Myocyte (in vitro differentiated cells): ENCODE results near the gene TEX52. TPM values are rescaled to one million over a fixed set of nuclear protein-coding genes. Genes with fewer than 3 reads are reported as not detected.
A peak's percentile ranks its signal among the peaks of the same experiment; 100 is the strongest.

Experiments
- DNase-seq: peaks from one replicate; pipeline ENCODE4 v3.0.0-alpha.2; 2012; ENCODE audit warnings: low read depth
- total RNA-seq: library from RNA; depleted of rRNA; stranded (reverse); fragments of >200 nt; gene quantifications from 2 replicates; pipeline ENCODE4 v1.2.3, GENCODE V29; 2014

The TEX52 gene
- total RNA-seq, 1 donor from 2014 or later: not detected

GRCh38 chr12:2833810-2834209 is 23.0 kb downstream of the TEX52 start:
- DNase-seq: no peak

GRCh38 chr12:2833327-2833726 is 23.5 kb downstream of the TEX52 start:
- DNase-seq: no peak

- DNase-seq: no peak
Observed at GRCh38 chr12:2832550-2833127, 24.2 kb downstream of the TEX52 start.

- DNase-seq: no peak
Observed at GRCh38 chr12:2829275-2829674, 27.6 kb downstream of the TEX52 start.

GRCh38 chr12:2826721-2827515 is 29.9 kb downstream of the TEX52 start:
- peak; percentile 91 for DNase-seq

- no peak for DNase-seq
Observed at GRCh38 chr12:2826036-2826435, 30.8 kb downstream of the TEX52 start.

GRCh38 chr12:2825132-2825531 is 31.7 kb downstream of the TEX52 start:
- no peak for DNase-seq

- no peak for DNase-seq
Observed at GRCh38 chr12:2824541-2824940, 32.3 kb downstream of the TEX52 start.

- DNase-seq: no peak
Observed at GRCh38 chr12:2823483-2823882, 33.4 kb downstream of the TEX52 start.

- no peak for DNase-seq
Observed at GRCh38 chr12:2820432-2820831, 36.4 kb downstream of the TEX52 start.

- no peak for DNase-seq
Observed at GRCh38 chr12:2819810-2820209, 37.0 kb downstream of the TEX52 start.

- DNase-seq: peak; percentile 79
Observed at GRCh38 chr12:2813214-2814185, 43.3 kb downstream of the TEX52 start.

GRCh38 chr12:2812290-2813213 is 44.3 kb downstream of the TEX52 start, which contains the start of gene ITFG2:
Gene ITFG2, plus strand, starts transcription at chr12:2812668. Its CDS starts 93 bp downstream, at chr12:2812761.
- DNase-seq: peak; percentile 100

- no peak for DNase-seq
Observed at GRCh38 chr12:2811801-2812200, 45.0 kb downstream of the TEX52 start.

GRCh38 chr12:2806700-2807099 is 50.1 kb downstream of the TEX52 start:
- no peak for DNase-seq

GRCh38 chr12:2805143-2805520 is 51.7 kb downstream of the TEX52 start:
- DNase-seq: no peak

- DNase-seq: peak; percentile 46
Observed at GRCh38 chr12:2804393-2805142, 52.3 kb downstream of the TEX52 start.

GRCh38 chr12:2803635-2804392 is 53.0 kb downstream of the TEX52 start:
- no peak for DNase-seq
